ENCODE measurements around the gene BCL2L13. TPM values are rescaled to one million over a fixed set of nuclear protein-coding genes. Genes with fewer than 3 reads are reported as not detected.
"Not testable (repeated sequence)": the region's sequence is repeated elsewhere in the genome, so short reads cannot be mapped to it uniquely, and the experiment has no call there.

Gene BCL2L13
- total RNA-seq, 1 experiment from 2014 or later = 81.8 TPM

GRCh38 chr22:17751596-17751995 lies 113.0 kb downstream of the BCL2L13 start:
- H3K36me3 ChIP-seq = no peaks in the 10 kb centered on the region
- DNase-seq (ENCODE audit: low read depth in 1 of 2, low spot score in 2 of 2) = no peak
- H3K4me3 ChIP-seq = no peak overlapping the region
- no peaks in the 10 kb centered on the region for H3K9me3 ChIP-seq (replicated peaks)
- H3K4me1 ChIP-seq (replicated peaks) = peaks cover 5% of the 10 kb centered on the region; the same call in 1 of the 2 replicates
- no peak overlapping the region for H3K27ac ChIP-seq
- H3K27me3 ChIP-seq (replicated peaks) = no peaks in the 10 kb centered on the region

- H3K27ac ChIP-seq = no peak overlapping the region
- DNase-seq (ENCODE audit: low read depth in 1 of 2, low spot score in 2 of 2) = no peak
- no peaks in the 10 kb centered on the region for H3K9me3 ChIP-seq (replicated peaks)
Measured at GRCh38 chr22:17753401-17753989, 114.9 kb downstream of the BCL2L13 start.

GRCh38 chr22:17754233-17754925 lies 115.8 kb downstream of the BCL2L13 start:
- Histone ChIP-seq H3K36me3 (no peaks in the 10 kb centered on the region), H3K4me1 (replicated peaks) (peaks cover 5% of the 10 kb centered on the region; the same call in 1 of the 2 replicates), H3K4me3 (no peak overlapping the region), H3K9me3 (replicated peaks) (no peaks in the 10 kb centered on the region), H3K27me3 (replicated peaks) (no peaks in the 10 kb centered on the region), H3K27ac (no peak overlapping the region)
- DNase-seq (ENCODE audit: low read depth in 1 of 2, low spot score in 2 of 2) = no peak

More at GRCh38 chr22:17753401-17753989, 114.9 kb downstream of the BCL2L13 start:
- Histone ChIP-seq H3K4me1 (replicated peaks) (peaks cover 5% of the 10 kb centered on the region; the same call in 1 of the 2 replicates), H3K4me3 (no peak overlapping the region), H3K27me3 (replicated peaks) (no peaks in the 10 kb centered on the region), H3K36me3 (no peaks in the 10 kb centered on the region)

- H3K36me3 ChIP-seq = no peaks in the 10 kb centered on the region
- H3K4me1 ChIP-seq (replicated peaks) = no peaks in the 10 kb centered on the region
- no peaks in the 10 kb centered on the region for H3K27me3 ChIP-seq (replicated peaks)
- no peak overlapping the region for H3K4me3 ChIP-seq
- DNase-seq (ENCODE audit: low read depth in 1 of 2, low spot score in 2 of 2) = no peak
- H3K27ac ChIP-seq = no peak overlapping the region
- H3K9me3 ChIP-seq (replicated peaks) = no peaks in the 10 kb centered on the region
Measured at GRCh38 chr22:17761138-17761488, 122.6 kb downstream of the BCL2L13 start.

- not testable (repeated sequence) for H3K4me1 ChIP-seq (replicated peaks); H3K36me3 ChIP-seq; H3K9me3 ChIP-seq (replicated peaks); DNase-seq (ENCODE audit: low read depth in 1 of 2, low spot score in 2 of 2); H3K27me3 ChIP-seq (replicated peaks); H3K27ac ChIP-seq; H3K4me3 ChIP-seq
Measured at GRCh38 chr22:17763442-17763841, 124.9 kb downstream of the BCL2L13 start.

- no peak overlapping the region for H3K4me3 ChIP-seq
- H3K27me3 ChIP-seq (replicated peaks) = no peaks in the 10 kb centered on the region
- H3K9me3 ChIP-seq (replicated peaks) = no peaks in the 10 kb centered on the region
- H3K4me1 ChIP-seq (replicated peaks) = no peaks in the 10 kb centered on the region
- H3K27ac ChIP-seq = no peak overlapping the region
- no peaks in the 10 kb centered on the region for H3K36me3 ChIP-seq
- DNase-seq (ENCODE audit: low read depth in 1 of 2, low spot score in 2 of 2) = no peak
Measured at GRCh38 chr22:17764036-17764435, 125.5 kb downstream of the BCL2L13 start.

- H3K27ac ChIP-seq; H3K9me3 ChIP-seq (replicated peaks); H3K4me1 ChIP-seq (replicated peaks); H3K36me3 ChIP-seq; H3K27me3 ChIP-seq (replicated peaks); H3K4me3 ChIP-seq; DNase-seq (ENCODE audit: low read depth in 1 of 2, low spot score in 2 of 2): not testable (repeated sequence)
Measured at GRCh38 chr22:17764852-17765251, 126.3 kb downstream of the BCL2L13 start.

- DNase-seq (ENCODE audit: low read depth in 1 of 2, low spot score in 2 of 2) = no peak
- Histone ChIP-seq H3K36me3 (no peaks in the 10 kb centered on the region), H3K27me3 (replicated peaks) (no peaks in the 10 kb centered on the region), H3K27ac (no peak overlapping the region), H3K9me3 (replicated peaks) (no peaks in the 10 kb centered on the region; the same call in 1 of the 2 replicates), H3K4me1 (replicated peaks) (peaks cover 5% of the 10 kb centered on the region), H3K4me3 (no peak overlapping the region)
Measured at GRCh38 chr22:17767233-17768065, 128.9 kb downstream of the BCL2L13 start.

GRCh38 chr22:17769013-17769715 lies 130.6 kb downstream of the BCL2L13 start:
- H3K36me3 ChIP-seq = no peaks in the 10 kb centered on the region
- no peak overlapping the region for H3K4me3 ChIP-seq
- H3K9me3 ChIP-seq (replicated peaks) = no peaks in the 10 kb centered on the region; the same call in 1 of the 2 replicates
- H3K27ac ChIP-seq = no peak overlapping the region
- no peaks in the 10 kb centered on the region for H3K27me3 ChIP-seq (replicated peaks)
- peaks cover 18% of the 10 kb centered on the region for H3K4me1 ChIP-seq (replicated peaks)
- no peak for DNase-seq (ENCODE audit: low read depth in 1 of 2, low spot score in 2 of 2)

- Histone ChIP-seq H3K27ac (no peak overlapping the region), H3K4me3 (no peak overlapping the region), H3K9me3 (replicated peaks) (no peaks in the 10 kb centered on the region; the same call in 1 of the 2 replicates), H3K27me3 (replicated peaks) (no peaks in the 10 kb centered on the region), H3K36me3 (no peaks in the 10 kb centered on the region), H3K4me1 (replicated peaks) (peaks cover 21% of the 10 kb centered on the region)
- no peak for DNase-seq (ENCODE audit: low read depth in 1 of 2, low spot score in 2 of 2)
Measured at GRCh38 chr22:17769716-17770082, 131.1 kb downstream of the BCL2L13 start.

GRCh38 chr22:17770180-17771077 lies 131.9 kb downstream of the BCL2L13 start:
- Histone ChIP-seq H3K4me3 (no peak overlapping the region), H3K27me3 (replicated peaks) (no peaks in the 10 kb centered on the region), H3K27ac (no peak overlapping the region), H3K36me3 (no peaks in the 10 kb centered on the region), H3K4me1 (replicated peaks) (peaks cover 22% of the 10 kb centered on the region), H3K9me3 (replicated peaks) (no peaks in the 10 kb centered on the region; the same call in 1 of the 2 replicates)
- no peak for DNase-seq (ENCODE audit: low read depth in 1 of 2, low spot score in 2 of 2)

GRCh38 chr22:17772249-17772957 lies 133.8 kb downstream of the BCL2L13 start:
- Histone ChIP-seq H3K36me3 (no peaks in the 10 kb centered on the region), H3K9me3 (replicated peaks) (no peaks in the 10 kb centered on the region; the same call in 1 of the 2 replicates), H3K4me3 (no peak overlapping the region), H3K4me1 (replicated peaks) (peaks cover 22% of the 10 kb centered on the region), H3K27me3 (replicated peaks) (no peaks in the 10 kb centered on the region), H3K27ac (no peak overlapping the region)
- no peak for DNase-seq (ENCODE audit: low read depth in 1 of 2, low spot score in 2 of 2)
